GM19025 (cell line): ENCODE results near the gene UEVLD.
A peak's percentile ranks its signal among the peaks of the same experiment; 100 is the strongest.

Experiments
- ATAC-seq: cut with Tn5 transposase; IDR thresholded peaks from one replicate; pipeline ENCODE4 v1.9.1; 2021; ENCODE audit warnings: mild to moderate bottlenecking, low read depth, moderate library complexity; ENCODE audit not compliant: unreplicated experiment

UEVLD gene

DNA sequence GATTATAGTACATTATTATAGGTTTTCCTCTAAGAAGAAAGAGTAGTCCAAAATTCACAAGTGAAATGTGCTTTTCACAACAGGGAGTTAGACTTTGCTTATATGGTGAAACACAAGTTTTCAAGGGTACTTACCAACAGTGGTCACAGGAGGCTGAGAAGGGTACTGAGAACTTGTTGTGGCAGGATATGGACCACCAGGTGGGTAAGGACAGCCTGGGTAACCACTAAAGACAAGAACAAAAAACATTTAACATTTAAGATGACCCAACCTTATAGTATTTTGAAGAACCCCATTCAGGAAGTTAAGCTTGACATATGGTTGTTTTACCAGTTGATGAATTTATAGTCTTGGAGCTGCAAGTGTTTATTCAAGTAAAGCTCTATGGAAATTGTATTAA, 86.2 kb downstream of the UEVLD start:
- ATAC-seq: no peak

GRCh38 chr11:18501629-18502028, 86.9 kb downstream of the UEVLD start:
- ATAC-seq: no peak

DNA sequence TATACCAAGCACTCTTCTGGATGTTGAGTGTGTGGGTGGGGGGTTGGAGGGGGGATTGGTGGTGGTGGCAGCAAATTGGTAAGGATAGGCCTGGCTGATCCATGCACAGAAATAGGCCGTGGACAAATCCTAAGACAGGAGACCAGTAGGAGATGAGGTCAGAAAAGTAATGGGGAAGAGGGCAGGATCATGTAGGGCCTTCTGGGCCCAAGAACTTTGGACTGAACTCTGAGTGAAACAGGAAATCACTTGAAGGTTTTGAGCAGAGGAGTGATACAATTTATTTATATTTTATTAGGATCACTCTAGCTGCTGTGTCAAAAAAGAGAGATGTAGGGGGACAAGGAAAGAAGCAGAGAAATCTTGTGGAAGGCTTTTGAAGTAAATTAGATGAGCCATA, 90.5 kb downstream of the UEVLD start:
- no peak for ATAC-seq

- no peak for ATAC-seq
Observed at GRCh38 chr11:18495703-18496102, 92.8 kb downstream of the UEVLD start.

DNA sequence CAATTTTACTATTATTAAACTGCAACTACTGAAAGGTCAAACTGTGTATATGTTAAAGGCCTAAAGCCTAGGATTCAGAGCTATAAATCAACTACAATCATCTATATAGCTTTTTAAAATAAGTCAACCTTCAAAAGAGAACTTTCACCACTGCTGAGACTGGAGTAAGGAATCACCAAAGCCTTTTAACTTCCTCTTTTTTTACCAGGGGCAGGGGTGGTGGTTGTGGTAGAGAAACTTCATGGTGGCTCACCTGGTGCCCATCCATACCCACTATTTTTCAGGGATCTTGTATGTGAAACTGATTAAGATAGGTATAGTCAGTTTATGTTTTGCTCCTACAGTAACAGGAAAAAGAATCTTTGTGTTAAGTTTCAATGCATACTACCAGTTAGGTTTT, 93.3 kb downstream of the UEVLD start:
- ATAC-seq: no peak

DNA sequence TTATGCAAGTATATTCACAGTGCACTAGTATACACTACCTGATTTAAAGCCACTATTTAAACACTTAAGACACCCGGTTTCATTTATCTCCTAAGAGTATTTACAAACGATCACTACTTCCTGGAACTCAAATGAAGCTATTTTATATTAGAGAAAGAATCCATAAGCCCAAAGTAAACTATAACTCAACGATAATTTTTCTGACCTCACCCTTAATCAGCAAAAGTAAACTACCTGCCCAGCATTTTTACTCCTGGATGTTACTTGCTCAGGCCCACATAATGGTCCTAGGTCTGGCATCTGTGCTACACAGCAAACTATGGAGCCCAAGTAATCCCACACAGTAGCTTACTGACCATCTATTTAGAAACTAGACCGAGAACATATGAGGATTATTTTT, 95.2 kb downstream of the UEVLD start:
- ATAC-seq: no peak

DNA sequence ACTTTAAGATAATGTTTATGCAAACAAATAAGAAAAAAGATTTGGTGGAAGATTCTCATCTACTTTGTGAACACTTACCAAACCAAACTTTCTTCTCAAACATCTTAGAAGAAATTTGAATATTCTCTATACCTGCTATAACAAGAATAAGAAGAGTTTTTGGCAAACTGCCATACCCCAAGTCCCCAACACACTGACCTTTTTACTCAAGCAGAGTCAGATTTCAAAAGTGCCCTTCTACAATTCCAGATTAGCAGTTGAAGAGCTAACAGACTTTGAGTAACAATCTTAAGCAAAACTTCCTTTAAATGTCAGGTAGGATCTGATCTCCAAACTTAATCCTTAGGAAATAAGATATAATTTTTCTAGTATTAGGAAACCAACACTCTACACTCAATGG, 95.6 kb downstream of the UEVLD start:
- no peak for ATAC-seq

GRCh38 chr11:18491924-18492323, 96.6 kb downstream of the UEVLD start:
- no peak for ATAC-seq

DNA sequence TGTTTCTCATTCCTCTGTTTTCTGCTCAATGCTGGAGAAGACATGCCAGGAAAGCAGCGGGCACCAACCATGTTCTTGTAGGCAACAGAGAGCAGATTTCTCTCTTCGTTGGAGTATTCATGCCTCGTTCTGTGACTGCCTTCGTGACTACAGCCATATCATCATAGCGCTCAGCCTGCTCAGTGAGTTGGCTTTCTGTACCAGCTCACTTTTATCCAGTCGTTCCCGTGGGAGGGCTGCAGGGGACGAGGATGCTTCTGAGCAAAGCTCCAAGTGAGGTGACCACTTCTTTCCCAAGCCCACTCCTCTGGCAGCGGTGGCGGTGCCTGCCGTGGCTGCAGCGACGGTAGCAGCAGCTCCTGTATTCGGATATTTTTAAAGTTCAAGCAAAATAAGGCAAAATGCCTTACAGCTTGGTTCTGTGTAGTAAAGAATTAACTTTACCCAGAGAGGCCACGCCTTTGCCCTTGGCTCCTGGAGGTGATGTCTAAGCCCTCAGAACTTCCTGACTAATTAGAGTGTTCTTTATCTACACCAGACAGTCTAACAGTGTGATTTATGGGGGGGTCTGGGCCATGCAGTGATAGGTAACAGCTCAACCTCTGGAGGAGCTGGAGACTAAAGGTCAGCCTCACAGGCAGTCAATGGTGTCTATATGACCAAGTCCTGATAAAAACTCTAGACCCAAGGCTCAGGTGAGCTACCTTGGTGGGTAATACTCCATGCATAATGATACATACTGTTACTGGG, 97.6 kb downstream of the UEVLD start:
- no peak for ATAC-seq

DNA sequence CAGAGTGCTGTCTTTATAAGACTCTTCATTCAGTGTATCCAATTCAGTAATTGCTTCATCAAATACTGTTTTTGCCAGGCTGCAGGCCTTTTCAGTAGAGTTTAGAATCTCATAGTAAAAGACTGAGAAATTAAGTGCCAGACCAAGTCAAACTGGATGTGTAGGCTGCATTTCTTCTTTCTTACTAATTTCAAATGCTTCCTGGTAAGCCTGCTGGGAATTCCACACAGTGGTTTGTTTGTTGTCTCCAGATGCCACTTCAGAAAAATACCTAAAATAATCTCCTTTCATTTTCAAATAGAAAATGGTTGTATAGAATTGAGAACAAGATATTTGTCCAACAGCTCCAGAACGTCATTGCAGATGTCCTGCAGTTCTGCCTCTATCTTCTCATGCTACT, 98.2 kb downstream of the UEVLD start:
- no peak for ATAC-seq

GRCh38 chr11:18485913-18486528, 102.5 kb downstream of the UEVLD start:
- peak; percentile 64 for ATAC-seq
